PC-9 (cell line): ENCODE data around the gene ATP6V0B. TPM values are rescaled to one million over a fixed set of nuclear protein-coding genes. Genes with fewer than 3 reads are reported as not detected.

ENCODE experiments used
- BruUV-seq: library from RNA; stranded (reverse); fragments of 400-500 nt; replicated peaks from 2 replicates; lab custom pipeline; 2021; lab: Mats Ljungman, UMichigan
- CTCF ChIA-PET: fragments of 300-600 bp; sonication (Branson Sonifier 250); formaldehyde crosslinking; loops from one replicate; lab custom pipeline; 2022; ENCODE audit warnings: antibody characterized with exemption; lab: Charles Lee
- POLR2A ChIA-PET: fragments of 300-600 bp; sonication (Branson Sonifier 250); formaldehyde crosslinking; loops from one replicate; lab custom pipeline; 2022; ENCODE audit warnings: antibody characterized with exemption; ENCODE audit not compliant: unreplicated experiment; lab: Charles Lee
- DNase-seq, 2 experiments: peaks; one replicate each; pipeline versions ENCODE4 v3.0.0 to v3.0.0-alpha.2; 2015 to 2022; ENCODE audit warnings: mixed read lengths in 1 of 2
- H2AFZ ChIP-seq: fragments of 200-600 bp; sonication (generic); 2 replicates; pipeline ENCODE4 v1.8.1; 2017; ENCODE audit warnings: antibody characterized with exemption
- H3F3A ChIP-seq: fragments of 200-600 bp; sonication (generic); 2 replicates; pipeline ENCODE4 v1.8.1; 2017; ENCODE audit warnings: antibody characterized with exemption, mild to moderate bottlenecking, low read depth; ENCODE audit not compliant: insufficient read depth
- H3K27ac ChIP-seq: fragments of 200-600 bp; sonication (generic); 2 replicates; pipeline ENCODE4 v1.6.1; 2016; ENCODE audit warnings: mixed run types
- H3K27me3 ChIP-seq: fragments of 200-600 bp; sonication (generic); 2 replicates; pipeline ENCODE4 v1.6.1; 2016; ENCODE audit warnings: low read depth, mixed run types; ENCODE audit not compliant: insufficient read depth
- H3K36me3 ChIP-seq: fragments of 200-600 bp; sonication (generic); 2 replicates; pipeline ENCODE4 v1.6.1; 2016; ENCODE audit warnings: low read depth, mixed run types
- H3K4me1 ChIP-seq: fragments of 200-600 bp; sonication (generic); replicated peaks from 2 replicates; pipeline ENCODE4 v1.6.1; 2016; ENCODE audit warnings: mixed run types; ENCODE audit not compliant: insufficient read depth
- H3K4me2 ChIP-seq: fragments of 200-600 bp; sonication (generic); 2 replicates; pipeline ENCODE4 v1.6.1; 2017; ENCODE audit warnings: mixed run types
- H3K4me3 ChIP-seq: fragments of 200-600 bp; sonication (generic); 2 replicates; pipeline ENCODE4 v1.6.1; 2016; ENCODE audit warnings: mixed run types
- H3K79me2 ChIP-seq: fragments of 200-600 bp; sonication (generic); 2 replicates; pipeline ENCODE4 v1.6.1; 2017; ENCODE audit warnings: low read depth, mixed run types
- H3K9me2 ChIP-seq: fragments of 200-600 bp; sonication (generic); 2 replicates; pipeline ENCODE4 v1.8.1; 2017; ENCODE audit warnings: mild to moderate bottlenecking; ENCODE audit not compliant: insufficient read depth
- H3K9me3 ChIP-seq: fragments of 200-600 bp; sonication (generic); 2 replicates; pipeline ENCODE4 v1.8.1; 2016; ENCODE audit warnings: low read depth; ENCODE audit not compliant: insufficient read depth
- H4K20me1 ChIP-seq: fragments of 200-600 bp; sonication (generic); 2 replicates; pipeline ENCODE4 v1.8.1; 2017; ENCODE audit not compliant: insufficient read depth
- CTCF ChIP-seq: fragments of 200-600 bp; sonication (generic); conservative IDR thresholded peaks from 2 replicates; pipeline ENCODE4 v1.6.1; 2017; ENCODE audit warnings: mixed run types, antibody characterized with exemption, mild to moderate bottlenecking, moderate library complexity
- EZH2 ChIP-seq: fragments of 200-600 bp; sonication (generic); IDR thresholded peaks from 2 replicates; pipeline ENCODE4 v1.8.0; 2017; ENCODE audit warnings: antibody characterized with exemption, low read depth
- intact Hi-C: fragments of 100-400 bp; cut with micrococcal nuclease; formaldehyde crosslinking; loops from one replicate; pipeline ENCODE4 v1.10.0; 2022; ENCODE audit not compliant: unreplicated experiment
- total RNA-seq: library from RNA; stranded (reverse); gene quantifications from 2 replicates; pipeline ENCODE4 v1.2.3, GENCODE V29; 2021

The ATP6V0B gene
- total RNA-seq, 1 experiment from 2014 or later, result 125 TPM

GRCh38 chr1:43976890-43977289 lies 2.1 kb downstream of the ATP6V0B start:
- POLR2A ChIA-PET, result no interaction called here
- Histone ChIP-seq H3K27me3 (no peaks in the 10 kb centered on the region), H3K9me3 (no peaks in the 10 kb centered on the region), H4K20me1 (peaks cover 9% of the 10 kb centered on the region; the same call in 1 of the 2 replicates), H3K9me2 (no peaks in the 10 kb centered on the region), H3K27ac (no peak overlapping the region), H2AFZ (no peak overlapping the region), H3K4me3 (no peak overlapping the region), H3K79me2 (peaks cover 62% of the 10 kb centered on the region), H3K36me3 (peaks cover 22% of the 10 kb centered on the region), H3K4me2 (peak overlapping the region; percentile 95), H3K4me1 (peaks cover 53% of the 10 kb centered on the region), H3F3A (peaks cover 55% of the 10 kb centered on the region)
- TF ChIP-seq EZH2, result no peak
- no peak for TF ChIP-seq CTCF
- intact Hi-C loops, result loop anchor here (10.0 kb wide), 1 partner anchor 272 kb away; the partner anchor contains the start of gene ST3GAL3
- no TSS peak for BruUV-seq
- CTCF ChIA-PET, result interaction anchor here (0.6 kb wide), 1 partner anchor 69 kb away, joined by 3 read pairs; no protein-coding TSS in a partner anchor
- no peak for DNase-seq

DNA sequence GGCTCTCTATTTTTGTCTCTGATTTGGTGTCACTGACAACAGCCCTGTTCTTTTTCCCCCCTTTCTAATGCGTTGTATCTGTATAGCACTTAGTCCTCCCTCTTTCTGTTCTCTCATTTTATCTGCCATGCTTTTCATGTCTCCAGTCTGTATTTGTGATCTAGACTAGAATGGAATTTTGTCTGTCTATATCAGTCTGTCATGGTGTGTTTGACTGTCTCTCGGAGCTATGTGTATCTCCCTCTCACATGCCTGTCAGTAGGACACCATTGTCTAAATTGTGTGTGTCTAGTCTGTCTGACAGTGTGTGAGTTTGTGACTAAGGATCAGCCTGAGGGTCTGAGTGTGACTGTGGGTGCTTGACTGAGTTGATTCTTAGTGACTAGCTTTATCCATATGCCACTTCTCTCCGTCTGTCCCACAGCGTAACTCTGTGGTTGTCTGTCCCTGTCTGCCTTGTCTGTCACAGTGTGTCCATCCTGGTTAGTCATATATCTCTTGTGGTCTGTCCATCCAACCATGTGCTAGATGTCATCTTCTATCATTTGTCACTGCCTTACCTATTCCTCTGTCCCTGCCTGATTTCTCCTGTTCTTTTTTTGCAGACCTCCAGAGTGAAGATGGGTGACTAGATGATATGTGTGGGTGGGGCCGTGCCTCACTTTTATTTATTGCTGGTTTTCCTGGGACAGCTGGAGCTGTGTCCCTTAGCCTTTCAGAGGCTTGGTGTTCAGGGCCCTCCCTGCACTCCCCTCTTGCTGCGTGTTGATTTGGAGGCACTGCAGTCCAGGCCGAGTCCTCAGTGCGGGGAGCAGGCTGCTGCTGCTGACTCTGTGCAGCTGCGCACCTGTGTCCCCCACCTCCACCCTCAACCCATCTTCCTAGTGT lies 2.9 kb downstream of the ATP6V0B start:
- Histone ChIP-seq H3K9me2 (no peaks in the 10 kb centered on the region), H3K4me1 (peaks cover 53% of the 10 kb centered on the region), H3K36me3 (peaks cover 22% of the 10 kb centered on the region), H3K9me3 (no peaks in the 10 kb centered on the region), H2AFZ (no peak overlapping the region), H3K79me2 (peaks cover 69% of the 10 kb centered on the region), H3K27me3 (no peaks in the 10 kb centered on the region), H3K4me3 (peak overlapping the region; percentile 90; the same call in 1 of the 2 replicates), H4K20me1 (peaks cover 12% of the 10 kb centered on the region; the same call in 1 of the 2 replicates), H3K4me2 (peak overlapping the region; percentile 95), H3F3A (peaks cover 52% of the 10 kb centered on the region), H3K27ac (no peak overlapping the region)
- ChIA-PET POLR2A (no interaction called here), CTCF (interaction anchor here (0.6 kb wide), 1 partner anchor 68 kb away, joined by 3 read pairs; no protein-coding TSS in a partner anchor)
- BruUV-seq, result TSS peak; percentile 32
- intact Hi-C loops, result loop anchor here (10.0 kb wide), 1 partner anchor 273 kb away; the partner anchor contains the start of gene ST3GAL3
- no peak for DNase-seq
- TF ChIP-seq CTCF (no peak), EZH2 (no peak)

GRCh38 chr1:43978264-43978550 lies 3.4 kb downstream of the ATP6V0B start:
- DNase-seq, result no peak
- TF ChIP-seq CTCF (no peak), EZH2 (no peak)
- POLR2A ChIA-PET, result no interaction called here
- no peaks in the 10 kb centered on the region for H3K9me3 ChIP-seq
- no peak overlapping the region for H2AFZ ChIP-seq
- CTCF ChIA-PET, result no interaction called here
- peaks cover 12% of the 10 kb centered on the region; the same call in 1 of the 2 replicates for H4K20me1 ChIP-seq
- H3K27me3 ChIP-seq, result no peaks in the 10 kb centered on the region
- H3K9me2 ChIP-seq, result no peaks in the 10 kb centered on the region
- H3K4me1 ChIP-seq, result peaks cover 53% of the 10 kb centered on the region
- peaks cover 18% of the 10 kb centered on the region for H3K36me3 ChIP-seq
- peak overlapping the region; percentile 90 for H3K4me3 ChIP-seq
- BruUV-seq, result no TSS peak
- peaks cover 69% of the 10 kb centered on the region for H3K79me2 ChIP-seq
- H3F3A ChIP-seq, result peaks cover 46% of the 10 kb centered on the region
- intact Hi-C loops, result loop anchor here (10.0 kb wide), 1 partner anchor 273 kb away; the partner anchor contains the start of gene ST3GAL3
- no peak overlapping the region for H3K27ac ChIP-seq
- H3K4me2 ChIP-seq, result peak overlapping the region; percentile 95
